Left renal cortex interstitium (tissue), 4 donors: Measurements from ENCODE around the gene SUPT3H. TPM values are rescaled to one million over a fixed set of nuclear protein-coding genes. Genes with fewer than 3 reads are reported as not detected.
"Not testable (repeated sequence)": the region's sequence is repeated elsewhere in the genome, so short reads cannot be mapped to it uniquely, and the experiment has no call there.

Experiments used
- DNase-seq, 4 donors: peaks; one replicate each; pipeline ENCODE4 v3.0.0-alpha.2; 2013; ENCODE audit warnings: low read depth in 4 of 4, low spot score in 2 of 4, missing footprints in 1 of 4
- polyA plus RNA-seq, 4 donors: library from polyadenylated mRNA; unstranded; fragments of 120-200 nt; gene quantifications; one replicate each; pipeline ENCODE4 v1.2.1, GENCODE V29; 2013; ENCODE audit not compliant: insufficient read length in 4 of 4

The SUPT3H gene
- polyA plus RNA-seq, 4 donors, result 18.8 to 24.9 (median 22.4) TPM

DNA sequence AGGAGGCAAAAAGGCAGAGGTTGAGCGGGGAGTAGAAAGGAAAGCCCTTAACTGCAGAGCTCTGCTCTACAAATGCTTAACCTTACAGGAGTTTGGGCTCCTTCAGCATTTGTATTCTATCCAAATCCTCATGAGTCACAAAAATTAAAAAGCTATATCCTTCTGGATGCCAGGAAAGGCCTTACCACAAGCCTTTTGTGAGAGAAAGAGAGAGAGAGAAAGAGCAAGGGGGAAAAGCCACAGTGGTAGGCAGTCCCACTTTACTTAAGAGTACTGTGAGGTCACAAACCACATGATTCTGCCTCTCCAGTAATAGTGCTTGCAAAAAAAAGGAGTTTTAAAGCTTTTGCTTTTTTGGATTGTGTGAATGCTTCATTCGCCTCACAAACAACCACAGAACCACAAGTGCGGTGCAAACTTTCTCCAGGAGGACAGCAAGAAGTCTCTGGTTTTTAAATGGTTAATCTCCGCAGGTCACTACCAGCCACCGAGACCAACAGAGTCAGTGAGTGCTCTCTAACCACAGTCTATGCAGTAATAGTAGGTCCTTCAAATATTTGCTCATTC, 49.7 kb downstream of the SUPT3H start, which contains the start of gene RUNX2:
Gene RUNX2 (plus strand): TSS at position 375 of the 567 bp plus-strand sequence. CDS start 397 bp downstream, outside the sequence.
- DNase-seq, result no peak

DNA sequence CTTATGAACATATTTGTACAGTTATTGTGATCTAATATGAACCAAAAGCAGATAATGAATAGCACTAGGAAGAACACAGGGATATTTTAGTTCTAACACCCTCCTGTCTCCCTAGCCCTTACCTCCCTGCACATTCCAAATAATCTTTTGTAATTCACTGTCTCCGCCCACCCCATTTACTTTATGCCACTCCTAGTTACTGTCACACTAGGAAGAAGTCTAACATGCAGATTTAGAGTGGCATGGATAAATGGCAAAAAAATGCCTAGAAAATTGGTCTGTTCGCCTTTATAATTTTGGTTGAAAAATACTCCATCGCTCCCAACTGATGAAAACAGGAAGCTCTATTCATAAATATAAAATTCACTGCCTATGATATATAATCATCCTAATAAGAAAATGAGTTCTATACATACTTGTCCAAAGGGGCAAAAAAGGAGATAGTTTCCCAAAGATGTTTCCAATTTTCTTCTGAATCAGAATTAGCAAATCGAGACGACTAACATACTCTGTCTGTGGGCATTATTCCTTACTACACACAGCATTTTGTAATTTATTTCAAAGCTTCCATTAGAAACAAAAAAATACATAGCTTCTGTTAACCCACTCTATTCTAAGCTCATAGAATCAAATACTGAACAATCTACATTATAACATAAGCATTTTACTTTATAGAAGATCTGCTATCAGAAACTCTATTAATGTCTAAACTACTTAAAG, 50.9 kb downstream of the SUPT3H start:
- DNase-seq, result no peak

DNA sequence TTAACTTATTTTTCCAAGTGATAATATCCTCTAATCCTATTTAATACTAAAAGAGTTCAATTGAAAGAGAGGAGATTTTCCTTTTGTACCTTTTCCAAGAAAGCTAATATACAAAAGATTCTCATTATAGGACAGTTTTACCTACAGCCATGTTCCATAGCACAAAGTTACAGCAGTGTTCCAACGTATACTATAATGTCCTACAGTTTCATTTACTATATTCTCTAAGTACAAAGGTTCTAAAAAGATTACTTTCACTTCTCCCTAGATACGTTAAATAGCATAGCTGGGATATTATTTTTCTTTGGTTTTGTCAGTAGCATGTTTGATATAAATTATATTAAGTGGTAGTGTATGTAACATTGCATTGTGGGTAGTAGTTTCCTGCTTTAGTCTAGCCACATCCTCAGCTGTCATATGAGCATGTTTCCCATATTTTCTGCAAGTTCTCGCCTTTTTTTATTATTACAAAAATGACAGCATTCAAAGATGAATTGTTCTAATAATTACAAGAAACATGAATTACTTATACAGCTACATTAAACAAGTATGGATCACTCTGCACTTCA, 54.0 kb downstream of the SUPT3H start:
- no peak for DNase-seq

DNA sequence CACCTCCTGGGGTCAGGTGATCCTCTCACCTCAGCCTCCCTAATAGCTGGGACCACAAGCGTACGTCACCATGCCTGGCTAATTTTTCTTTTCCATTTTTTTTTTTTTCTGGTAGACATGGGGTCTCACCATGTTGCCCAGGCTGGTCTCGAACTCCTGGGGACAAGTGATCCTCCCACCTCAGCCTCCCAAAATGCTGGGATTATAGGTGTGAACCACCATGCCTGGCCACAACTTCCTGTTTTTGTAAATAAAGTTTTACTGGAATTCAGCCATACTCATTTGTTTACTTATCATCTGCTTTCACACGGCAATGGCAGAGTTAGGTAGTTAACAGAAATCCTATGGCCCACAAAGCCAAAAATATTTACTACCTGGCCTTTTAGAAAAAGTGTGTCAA, 57.4 kb downstream of the SUPT3H start:
- no peak for DNase-seq

DNA sequence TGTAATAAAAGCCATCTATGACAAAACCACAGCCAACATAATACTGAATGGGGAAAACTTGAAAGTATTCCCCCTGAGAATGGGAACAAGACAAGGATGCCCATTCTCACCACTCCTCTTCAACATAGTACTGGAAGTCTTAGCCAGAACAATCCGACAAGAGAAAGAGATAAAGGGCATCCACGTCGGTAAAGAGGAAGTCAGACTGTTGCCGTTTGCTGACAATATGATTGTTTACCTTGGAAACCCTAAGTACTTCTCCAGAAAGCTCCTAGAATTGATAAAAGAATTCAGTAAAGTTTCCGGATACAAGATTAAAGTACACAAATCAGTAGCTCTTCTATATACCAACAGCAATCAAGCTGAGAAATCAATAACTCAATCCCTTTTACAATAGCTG, 63.6 kb downstream of the SUPT3H start:
- no peak for DNase-seq

DNA sequence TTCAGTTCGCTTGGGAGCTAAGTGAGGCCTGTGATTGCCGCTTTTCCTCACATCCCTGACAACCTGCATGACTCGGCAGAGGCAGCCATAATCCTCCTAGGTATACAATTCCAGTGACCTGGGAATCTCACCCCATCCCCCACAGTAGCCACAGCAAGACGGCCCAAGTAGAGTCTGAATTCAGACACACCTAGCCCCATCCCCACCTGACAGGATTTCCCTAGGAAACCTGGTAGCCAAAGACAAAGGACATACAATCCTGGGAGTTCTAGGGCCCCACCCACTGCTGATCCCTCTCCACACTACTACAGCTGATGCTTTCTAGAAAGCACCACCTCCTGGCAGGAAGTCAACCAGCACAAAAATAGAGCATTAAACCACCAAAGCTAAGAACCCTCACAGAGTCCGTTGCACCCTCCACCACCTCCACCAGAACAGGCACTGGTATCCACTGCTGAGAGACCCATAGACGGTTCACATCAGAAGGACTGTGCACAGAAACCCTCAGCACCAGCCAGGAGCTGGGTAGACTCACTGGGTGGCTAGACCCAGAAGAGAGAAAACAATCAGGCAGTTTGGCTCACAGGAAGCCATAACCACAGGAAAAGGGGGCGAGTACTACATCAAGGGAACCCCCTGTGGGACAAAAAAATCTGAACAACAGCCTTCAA, 67.5 kb downstream of the SUPT3H start:
- DNase-seq, result no peak

DNA sequence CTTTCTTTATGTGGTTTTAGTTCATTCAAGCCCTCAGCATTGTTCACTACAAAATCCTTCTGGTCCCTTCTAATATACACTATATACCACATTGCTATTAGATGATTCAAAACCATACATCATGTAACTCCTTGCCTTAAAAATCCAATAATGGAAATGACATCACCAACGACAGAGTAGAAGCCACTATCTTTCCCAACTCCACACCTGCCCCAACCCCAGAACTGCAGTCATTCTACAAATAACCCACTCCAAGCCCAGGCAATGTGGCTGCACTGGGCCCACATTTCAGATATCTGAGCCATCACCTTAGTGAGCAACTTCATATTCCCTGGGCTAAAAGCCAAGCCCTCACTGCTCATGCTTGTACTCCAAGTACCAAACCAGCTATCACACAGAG, 72.2 kb downstream of the SUPT3H start:
- DNase-seq, result no peak

DNA sequence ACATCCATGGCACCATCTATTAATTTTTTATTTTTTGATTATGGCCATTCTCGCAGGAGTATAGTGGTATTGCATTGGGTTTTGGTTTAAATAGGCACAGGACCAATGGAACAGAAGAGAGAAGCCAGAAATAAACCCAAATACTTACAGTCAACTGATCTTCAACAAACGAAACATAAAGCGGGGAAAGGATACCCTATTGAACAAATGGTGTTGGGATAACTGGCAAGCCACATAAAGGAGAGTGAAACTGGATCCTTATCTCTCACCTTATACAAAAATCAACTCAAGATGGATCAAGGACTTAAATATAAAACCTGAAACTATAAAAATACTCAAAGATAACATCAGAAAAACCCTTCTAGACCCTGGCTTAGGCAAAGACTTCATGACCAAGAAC, 74.9 kb downstream of the SUPT3H start:
- DNase-seq, result no peak

DNA sequence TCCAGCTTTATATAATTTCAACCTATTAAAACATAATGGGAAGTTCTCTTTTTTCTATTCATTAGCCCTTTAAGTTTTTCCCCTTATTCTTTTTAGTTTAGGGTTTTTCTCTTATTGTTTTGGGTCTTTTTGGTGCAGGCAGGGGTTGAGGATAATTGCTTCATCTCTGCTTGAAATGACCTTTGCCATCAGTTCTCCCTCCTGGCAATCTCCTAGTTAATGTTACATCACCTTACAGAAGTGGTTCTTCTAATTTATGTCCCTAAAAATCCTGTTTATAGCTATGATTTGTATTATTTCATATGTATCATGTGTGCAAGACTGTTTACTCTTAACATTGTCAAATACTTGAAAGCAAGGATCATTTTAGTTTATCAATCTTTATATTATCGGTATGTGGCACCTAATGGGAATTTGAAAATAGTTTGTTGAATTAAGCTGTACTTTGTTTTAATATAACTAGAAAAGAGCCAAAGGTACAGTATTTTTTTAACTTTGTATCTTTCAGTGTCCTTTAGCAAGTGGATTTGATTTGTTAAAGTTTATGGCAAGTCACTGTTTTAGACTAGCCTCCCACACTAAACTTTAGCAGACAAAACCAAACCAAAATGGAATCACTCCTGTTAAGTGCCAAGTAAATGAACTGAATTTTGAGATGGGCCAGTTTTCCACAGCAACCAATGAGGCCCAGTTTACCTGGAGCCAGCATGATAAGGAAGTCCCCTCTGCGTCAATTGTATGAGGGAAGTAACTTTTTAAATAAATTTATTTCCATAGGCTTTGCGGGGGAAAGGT, 76.2 kb downstream of the SUPT3H start:
- no peak for DNase-seq

DNA sequence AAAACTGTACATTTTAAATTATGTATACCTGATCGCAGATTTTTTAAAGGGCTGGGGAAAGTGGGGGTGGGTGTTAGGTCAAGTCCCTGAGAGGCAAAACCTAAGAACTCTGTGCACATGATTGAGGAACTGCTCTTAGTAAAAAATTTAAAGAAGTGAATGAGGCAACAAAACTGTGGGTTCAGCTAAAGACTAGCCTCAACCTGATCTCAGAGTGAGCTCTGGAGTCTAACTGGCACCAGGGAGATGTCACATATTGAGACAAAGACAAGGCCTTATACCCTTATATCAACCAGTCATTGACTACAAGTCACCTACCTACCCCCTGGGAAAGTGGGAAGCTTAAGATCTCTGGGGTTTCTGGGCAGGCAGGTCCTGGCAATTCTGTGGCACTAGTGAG, 77.0 kb downstream of the SUPT3H start:
- DNase-seq, result no peak

DNA sequence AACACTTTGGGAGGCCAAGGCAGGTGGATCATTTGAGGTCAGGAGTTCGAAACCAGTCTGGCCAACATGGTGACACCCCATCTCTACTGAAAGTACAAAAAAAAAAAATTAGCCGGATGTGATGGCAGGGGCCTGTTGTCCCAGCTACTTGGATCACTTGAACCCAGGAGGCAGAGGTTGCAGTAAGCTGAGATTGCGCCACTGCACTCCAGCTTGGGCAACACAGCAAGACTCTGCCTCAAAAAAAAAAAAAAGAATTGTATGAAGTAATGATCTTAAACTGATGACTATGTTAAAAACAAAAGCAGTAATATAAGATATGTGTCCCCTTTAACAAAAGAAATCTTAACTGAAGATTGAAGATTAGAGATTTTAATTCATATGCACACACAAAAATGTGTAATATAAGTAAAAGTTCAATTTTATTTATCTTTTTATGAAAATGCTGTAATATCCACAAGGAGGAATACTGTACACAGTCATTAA, 78.6 kb downstream of the SUPT3H start:
- DNase-seq, result no peak

DNA sequence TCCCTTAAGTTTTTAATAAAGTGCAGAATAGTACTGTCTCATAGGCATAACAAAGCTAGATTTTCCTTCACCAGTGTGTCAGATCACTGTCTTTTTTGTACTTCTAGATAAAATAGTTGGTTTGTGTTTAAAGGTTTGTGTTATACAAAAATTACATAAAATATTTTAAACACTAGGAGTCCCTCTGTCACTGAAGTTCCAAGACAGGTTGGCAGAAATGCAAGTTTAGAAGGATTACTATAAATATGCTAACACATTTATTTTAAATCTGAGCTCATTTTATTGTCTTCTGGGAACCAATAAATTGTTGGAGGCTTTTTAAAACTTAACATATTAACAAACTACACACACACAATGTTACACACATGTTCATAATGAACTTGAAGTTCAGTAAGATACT, 80.4 kb downstream of the SUPT3H start:
- no peak for DNase-seq

DNA sequence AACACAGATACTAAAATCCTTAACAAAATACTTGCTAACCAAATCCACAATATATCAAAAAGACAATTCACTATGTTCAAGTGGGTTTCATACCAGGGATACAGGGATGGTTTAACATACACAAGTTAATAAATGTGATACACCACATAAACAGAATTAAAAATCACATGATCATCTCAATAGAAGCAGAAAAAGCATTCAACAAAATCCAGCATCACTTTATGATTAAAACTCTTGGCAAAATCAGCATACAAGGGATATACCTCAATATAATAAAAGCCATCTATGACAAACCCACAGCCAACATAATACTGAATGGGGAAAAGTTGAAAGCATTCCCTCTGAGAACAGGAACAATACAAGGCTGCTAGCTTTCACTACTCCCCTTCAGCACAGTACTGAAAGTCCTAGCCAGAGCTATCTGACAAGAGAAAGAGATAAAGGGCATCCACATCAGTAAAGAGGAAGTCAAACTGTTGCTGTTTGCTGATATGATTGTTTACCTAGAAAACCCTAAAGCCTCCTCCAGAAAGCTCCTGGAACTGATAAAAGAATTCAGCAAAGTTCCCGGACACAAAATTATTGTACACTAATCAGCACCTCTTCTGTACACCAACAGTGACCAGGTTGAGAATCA, 83.6 kb downstream of the SUPT3H start:
- not testable (repeated sequence) for DNase-seq

DNA sequence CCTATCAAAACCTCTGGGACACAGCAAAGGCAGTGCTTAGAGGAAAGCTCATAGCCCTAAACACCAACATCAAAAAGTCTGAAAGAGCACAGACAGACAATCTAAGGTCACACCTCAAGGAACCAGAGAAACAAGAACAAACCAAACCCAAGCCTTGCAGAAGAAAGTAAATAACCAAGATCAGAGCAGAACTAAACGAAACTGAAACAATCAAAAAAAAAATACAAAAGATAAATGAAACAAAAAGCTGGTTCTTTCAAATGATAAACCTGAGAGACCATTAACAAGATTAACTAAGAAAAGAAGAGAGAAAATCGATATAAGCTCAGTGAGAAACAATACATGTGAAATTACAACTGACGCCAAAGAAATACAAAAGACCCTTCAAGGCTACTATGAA, 84.4 kb downstream of the SUPT3H start:
- DNase-seq, result no peak

DNA sequence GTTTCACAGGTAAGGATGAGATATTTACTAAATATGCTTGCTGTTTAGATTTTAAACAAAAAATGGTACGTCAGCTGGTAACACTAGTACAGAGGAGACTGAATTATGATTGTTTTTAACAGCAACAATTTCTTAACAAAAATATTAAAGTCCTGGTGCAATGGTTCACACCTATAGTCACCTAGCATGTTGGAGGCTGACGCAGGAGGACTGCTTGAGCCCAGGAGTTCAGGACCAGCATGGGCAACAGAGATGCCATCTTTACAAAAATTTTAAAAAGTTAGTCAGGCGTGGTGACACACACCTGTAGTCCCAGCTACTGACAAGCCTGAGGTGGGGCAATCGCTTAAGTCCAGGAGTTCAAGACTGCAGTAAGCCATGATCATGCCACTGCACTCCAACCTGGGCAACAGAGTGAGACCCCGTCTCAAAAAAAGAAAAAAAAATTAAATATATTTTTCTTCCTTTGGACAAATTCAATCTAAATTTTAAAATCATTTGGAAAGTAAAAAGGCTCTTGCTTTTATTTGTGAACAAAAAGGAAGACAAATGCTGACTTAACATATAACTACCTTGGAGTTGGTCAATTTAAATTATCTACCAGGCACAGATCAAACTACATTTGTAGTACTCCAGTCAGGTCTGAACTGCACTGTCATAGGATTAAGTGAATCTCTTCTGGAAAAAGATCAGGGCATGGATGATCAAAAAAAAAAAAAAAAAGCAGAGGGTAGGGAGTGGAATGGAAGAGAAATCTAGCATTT, 87.8 kb downstream of the SUPT3H start:
- DNase-seq, result no peak

DNA sequence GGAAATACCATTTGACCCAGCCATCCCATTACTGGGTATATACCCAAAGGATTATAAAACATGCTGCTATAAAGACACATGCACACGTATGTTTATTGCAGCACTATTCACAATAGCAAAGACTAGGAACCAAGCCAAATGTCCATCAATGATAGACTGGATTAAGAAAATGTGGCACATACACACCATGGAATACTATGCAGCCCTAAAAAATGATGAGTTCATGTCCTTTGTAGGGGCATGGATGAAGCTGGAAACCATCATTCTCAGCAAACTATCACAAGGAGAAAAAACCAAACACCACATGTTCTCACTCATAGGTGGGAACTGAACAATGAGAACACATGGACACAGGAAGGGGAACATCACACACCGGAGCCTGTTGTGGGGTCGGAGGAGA, 91.0 kb downstream of the SUPT3H start:
- DNase-seq, result not testable (repeated sequence)

DNA sequence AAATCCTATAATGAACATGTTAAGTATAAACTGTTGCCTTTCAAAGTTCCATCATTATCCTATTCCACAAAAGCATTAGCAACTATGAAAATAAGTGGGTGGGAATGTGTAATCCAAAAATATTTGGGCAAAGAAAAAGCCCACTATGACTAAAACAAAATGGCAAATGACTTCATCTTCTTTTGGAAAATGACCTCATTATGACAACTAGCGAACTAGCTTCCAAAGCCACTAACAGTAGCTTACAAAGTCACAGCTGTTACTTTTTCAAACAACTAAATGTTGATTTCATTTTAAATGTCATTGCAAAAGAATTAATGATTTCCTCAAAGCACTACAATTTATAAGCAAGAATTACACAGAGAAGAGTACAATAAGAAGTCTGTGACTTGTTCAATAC, 99.4 kb downstream of the SUPT3H start:
- DNase-seq, result no peak

DNA sequence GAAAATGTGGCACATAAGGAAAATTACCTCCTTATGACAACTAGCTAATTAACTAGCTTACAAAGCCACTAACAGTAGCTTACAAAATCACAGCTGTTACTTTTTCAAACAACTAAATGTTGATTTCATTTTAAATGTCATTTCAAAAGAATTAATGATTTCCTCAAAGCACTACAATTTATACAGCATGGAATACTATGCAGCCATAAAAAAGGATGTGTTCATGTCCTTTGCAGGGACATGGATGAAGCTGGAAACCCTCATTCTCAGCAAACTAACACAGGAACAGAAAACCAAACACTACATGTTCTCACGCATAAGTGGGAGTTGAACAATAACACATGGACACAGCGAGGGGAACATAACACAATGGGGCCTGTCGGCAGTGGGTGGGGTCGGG, 100.0 kb downstream of the SUPT3H start:
- DNase-seq, result not testable (repeated sequence)

DNA sequence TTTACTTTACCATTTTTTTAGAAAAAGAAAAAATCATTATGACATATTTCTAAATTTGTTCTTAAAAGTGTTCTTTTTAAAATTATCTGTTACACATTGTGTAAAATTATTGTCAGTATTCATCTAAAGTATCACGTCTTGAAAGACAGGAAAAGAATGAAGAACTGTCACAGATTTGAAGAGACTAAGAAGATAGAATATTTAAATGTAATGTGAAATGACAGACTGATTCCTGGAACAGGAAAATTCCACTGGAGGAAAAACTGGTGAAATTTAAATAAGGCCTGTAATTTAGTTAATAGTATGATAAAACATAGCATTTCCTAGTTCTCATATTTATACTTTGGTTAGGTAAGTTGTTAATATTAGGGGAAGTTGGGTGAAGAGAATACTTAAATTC, 102.4 kb downstream of the SUPT3H start:
- DNase-seq, result no peak
